Measurements from ENCODE around the gene GSN. TPM values are rescaled to one million over a fixed set of nuclear protein-coding genes. Genes with fewer than 3 reads are reported as not detected.

Gene GSN
- total and polyA plus RNA-seq, 2 of the 8 experiments (the other 6 are each of a cell fraction or from before 2014, with no cell fraction given), result 52.3 to 94.5 TPM

DNA sequence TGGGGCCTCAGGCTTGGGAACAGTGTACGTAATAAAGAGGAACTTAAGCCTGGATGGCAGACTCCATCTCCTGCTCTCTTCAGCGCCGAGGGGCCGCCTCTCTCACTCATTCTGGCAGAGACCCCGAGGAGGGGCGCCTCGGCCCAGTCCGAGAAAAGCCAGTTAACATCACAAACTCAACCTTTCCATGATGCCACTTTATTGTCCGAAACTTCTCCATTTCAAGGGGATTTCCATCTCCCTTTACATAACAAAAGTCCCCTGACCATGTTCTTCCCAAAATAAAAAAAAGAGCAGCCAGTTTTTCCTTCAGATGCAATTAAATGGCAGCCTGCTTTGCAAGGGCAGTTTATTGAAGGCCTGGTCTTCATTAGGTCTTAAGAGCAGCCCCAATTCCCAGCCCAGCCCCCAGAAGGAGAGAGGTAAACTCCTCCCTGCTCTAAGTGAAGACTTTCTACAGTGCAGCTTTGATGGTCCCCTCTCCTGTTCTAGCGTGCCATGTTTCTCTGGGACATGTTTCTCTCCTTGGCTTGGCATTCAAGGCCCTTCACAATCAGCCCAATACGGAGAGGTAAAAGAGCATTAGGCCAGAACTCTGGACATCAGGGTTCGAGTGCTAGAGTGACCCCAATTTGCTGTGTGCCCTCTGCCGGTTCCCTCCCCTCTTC, 46.8 kb upstream of the GSN start (continued):
- TF ChIP-seq GABPA (IDR thresholded peaks at IDR 0.05; ENCODE audit: borderline replicate concordance, insufficient read depth, low read length) (no peak), SUZ12 (IDR thresholded peaks at IDR 0.05; ENCODE audit: low read length) (no peak), SP4 (IDR thresholded peaks at IDR 0.05; ENCODE audit: low read length) (peak; percentile 69; the same call in 1 of the 2 replicates), SP1 (IDR thresholded peaks at IDR 0.05; ENCODE audit: low read depth, low read length) (no peak), RXRA (IDR thresholded peaks at IDR 0.05; ENCODE audit: insufficient read depth, low read depth, low read length) (no peak), CBX5 (IDR thresholded peaks at IDR 0.05; ENCODE audit: low read depth, low read length) (no peak), RFX5 (IDR thresholded peaks at IDR 0.05; ENCODE audit: borderline replicate concordance, low read depth, low read length) (no peak), HDAC2 (IDR thresholded peaks at IDR 0.05; ENCODE audit: borderline replicate concordance in 1 of 2, low read depth in 2 of 2, low read length in 2 of 2) (no peak), SIX5 (IDR thresholded peaks at IDR 0.05; ENCODE audit: low read depth, low read length) (no peak), KDM1A (IDR thresholded peaks at IDR 0.05; ENCODE audit: borderline replicate concordance, low read length) (peak; percentile 68; the same call in 1 of the 2 replicates)
- TF ChIP-seq, protein P1, sequence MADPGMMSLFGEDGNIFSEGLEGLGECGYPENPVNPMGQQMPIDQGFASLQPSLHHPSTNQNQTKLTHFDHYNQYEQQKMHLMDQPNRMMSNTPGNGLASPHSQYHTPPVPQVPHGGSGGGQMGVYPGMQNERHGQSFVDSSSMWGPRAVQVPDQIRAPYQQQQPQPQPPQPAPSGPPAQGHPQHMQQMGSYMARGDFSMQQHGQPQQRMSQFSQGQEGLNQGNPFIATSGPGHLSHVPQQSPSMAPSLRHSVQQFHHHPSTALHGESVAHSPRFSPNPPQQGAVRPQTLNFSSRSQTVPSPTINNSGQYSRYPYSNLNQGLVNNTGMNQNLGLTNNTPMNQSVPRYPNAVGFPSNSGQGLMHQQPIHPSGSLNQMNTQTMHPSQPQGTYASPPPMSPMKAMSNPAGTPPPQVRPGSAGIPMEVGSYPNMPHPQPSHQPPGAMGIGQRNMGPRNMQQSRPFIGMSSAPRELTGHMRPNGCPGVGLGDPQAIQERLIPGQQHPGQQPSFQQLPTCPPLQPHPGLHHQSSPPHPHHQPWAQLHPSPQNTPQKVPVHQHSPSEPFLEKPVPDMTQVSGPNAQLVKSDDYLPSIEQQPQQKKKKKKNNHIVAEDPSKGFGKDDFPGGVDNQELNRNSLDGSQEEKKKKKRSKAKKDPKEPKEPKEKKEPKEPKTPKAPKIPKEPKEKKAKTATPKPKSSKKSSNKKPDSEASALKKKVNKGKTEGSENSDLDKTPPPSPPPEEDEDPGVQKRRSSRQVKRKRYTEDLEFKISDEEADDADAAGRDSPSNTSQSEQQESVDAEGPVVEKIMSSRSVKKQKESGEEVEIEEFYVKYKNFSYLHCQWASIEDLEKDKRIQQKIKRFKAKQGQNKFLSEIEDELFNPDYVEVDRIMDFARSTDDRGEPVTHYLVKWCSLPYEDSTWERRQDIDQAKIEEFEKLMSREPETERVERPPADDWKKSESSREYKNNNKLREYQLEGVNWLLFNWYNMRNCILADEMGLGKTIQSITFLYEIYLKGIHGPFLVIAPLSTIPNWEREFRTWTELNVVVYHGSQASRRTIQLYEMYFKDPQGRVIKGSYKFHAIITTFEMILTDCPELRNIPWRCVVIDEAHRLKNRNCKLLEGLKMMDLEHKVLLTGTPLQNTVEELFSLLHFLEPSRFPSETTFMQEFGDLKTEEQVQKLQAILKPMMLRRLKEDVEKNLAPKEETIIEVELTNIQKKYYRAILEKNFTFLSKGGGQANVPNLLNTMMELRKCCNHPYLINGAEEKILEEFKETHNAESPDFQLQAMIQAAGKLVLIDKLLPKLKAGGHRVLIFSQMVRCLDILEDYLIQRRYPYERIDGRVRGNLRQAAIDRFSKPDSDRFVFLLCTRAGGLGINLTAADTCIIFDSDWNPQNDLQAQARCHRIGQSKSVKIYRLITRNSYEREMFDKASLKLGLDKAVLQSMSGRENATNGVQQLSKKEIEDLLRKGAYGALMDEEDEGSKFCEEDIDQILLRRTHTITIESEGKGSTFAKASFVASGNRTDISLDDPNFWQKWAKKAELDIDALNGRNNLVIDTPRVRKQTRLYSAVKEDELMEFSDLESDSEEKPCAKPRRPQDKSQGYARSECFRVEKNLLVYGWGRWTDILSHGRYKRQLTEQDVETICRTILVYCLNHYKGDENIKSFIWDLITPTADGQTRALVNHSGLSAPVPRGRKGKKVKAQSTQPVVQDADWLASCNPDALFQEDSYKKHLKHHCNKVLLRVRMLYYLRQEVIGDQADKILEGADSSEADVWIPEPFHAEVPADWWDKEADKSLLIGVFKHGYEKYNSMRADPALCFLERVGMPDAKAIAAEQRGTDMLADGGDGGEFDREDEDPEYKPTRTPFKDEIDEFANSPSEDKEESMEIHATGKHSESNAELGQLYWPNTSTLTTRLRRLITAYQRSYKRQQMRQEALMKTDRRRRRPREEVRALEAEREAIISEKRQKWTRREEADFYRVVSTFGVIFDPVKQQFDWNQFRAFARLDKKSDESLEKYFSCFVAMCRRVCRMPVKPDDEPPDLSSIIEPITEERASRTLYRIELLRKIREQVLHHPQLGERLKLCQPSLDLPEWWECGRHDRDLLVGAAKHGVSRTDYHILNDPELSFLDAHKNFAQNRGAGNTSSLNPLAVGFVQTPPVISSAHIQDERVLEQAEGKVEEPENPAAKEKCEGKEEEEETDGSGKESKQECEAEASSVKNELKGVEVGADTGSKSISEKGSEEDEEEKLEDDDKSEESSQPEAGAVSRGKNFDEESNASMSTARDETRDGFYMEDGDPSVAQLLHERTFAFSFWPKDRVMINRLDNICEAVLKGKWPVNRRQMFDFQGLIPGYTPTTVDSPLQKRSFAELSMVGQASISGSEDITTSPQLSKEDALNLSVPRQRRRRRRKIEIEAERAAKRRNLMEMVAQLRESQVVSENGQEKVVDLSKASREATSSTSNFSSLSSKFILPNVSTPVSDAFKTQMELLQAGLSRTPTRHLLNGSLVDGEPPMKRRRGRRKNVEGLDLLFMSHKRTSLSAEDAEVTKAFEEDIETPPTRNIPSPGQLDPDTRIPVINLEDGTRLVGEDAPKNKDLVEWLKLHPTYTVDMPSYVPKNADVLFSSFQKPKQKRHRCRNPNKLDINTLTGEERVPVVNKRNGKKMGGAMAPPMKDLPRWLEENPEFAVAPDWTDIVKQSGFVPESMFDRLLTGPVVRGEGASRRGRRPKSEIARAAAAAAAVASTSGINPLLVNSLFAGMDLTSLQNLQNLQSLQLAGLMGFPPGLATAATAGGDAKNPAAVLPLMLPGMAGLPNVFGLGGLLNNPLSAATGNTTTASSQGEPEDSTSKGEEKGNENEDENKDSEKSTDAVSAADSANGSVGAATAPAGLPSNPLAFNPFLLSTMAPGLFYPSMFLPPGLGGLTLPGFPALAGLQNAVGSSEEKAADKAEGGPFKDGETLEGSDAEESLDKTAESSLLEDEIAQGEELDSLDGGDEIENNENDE (IDR thresholded peaks at IDR 0.05; ENCODE audit: insufficient replicate concordance, low read length), result peak; percentile 47

Measured in H1 (cell line).